GM12892 (cell line): ENCODE results near the gene PCDHB6.
"Not testable (repeated sequence)": the region's sequence is repeated elsewhere in the genome, so short reads cannot be mapped to it uniquely, and the experiment has no call there.

Experiments
- POLR2A ChIP-seq: IDR thresholded peaks from 2 replicates; pipeline ENCODE4 v1.6.1; 2011; ENCODE audit warnings: low read depth, low read length, control low read depth
- POLR2AphosphoS5 ChIP-seq: IDR thresholded peaks from 2 replicates; pipeline ENCODE4 v1.6.1; 2011; ENCODE audit warnings: low read depth, low read length, control low read depth
- TAF1 ChIP-seq: IDR thresholded peaks from 2 replicates; pipeline ENCODE4 v1.6.1; 2011; ENCODE audit warnings: low read depth, mild to moderate bottlenecking, control low read depth, low read length, borderline replicate concordance

DNA sequence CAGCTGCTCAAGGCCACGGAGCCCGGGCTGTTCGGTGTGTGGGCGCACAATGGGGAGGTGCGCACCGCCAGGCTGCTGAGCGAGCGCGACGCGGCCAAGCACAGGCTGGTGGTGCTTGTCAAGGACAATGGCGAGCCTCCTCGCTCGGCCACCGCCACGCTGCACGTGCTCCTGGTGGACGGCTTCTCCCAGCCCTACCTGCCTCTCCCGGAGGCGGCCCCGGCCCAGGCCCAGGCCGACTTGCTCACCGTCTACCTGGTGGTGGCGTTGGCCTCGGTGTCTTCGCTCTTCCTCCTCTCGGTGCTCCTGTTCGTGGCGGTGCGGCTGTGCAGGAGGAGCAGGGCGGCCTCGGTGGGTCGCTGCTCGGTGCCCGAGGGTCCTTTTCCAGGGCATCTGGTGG, 39.3 kb downstream of the PCDHB6 start:
- not testable (repeated sequence) for TF ChIP-seq POLR2A, POLR2AphosphoS5, TAF1
